ENCODE measurements around the gene AZU1.

AZU1 gene

DNA sequence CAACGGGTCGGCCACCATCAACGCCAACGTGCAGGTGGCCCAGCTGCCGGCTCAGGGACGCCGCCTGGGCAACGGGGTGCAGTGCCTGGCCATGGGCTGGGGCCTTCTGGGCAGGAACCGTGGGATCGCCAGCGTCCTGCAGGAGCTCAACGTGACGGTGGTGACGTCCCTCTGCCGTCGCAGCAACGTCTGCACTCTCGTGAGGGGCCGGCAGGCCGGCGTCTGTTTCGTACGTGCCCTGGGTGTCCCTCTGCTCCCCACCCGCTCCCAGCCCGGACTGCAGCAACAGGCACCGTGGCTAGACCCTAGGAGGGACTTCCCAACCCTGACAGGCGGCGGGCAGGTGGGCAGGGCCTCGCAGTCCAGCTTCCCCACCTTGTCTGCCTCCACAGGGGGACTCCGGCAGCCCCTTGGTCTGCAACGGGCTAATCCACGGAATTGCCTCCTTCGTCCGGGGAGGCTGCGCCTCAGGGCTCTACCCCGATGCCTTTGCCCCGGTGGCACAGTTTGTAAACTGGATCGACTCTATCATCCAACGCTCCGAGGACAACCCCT, 28.0 kb downstream of the AZU1 start:
- H3K4me2 ChIP-seq (ENCODE audit: insufficient read depth, low read length): no peak overlapping the region
- no peak overlapping the region for H2AFZ ChIP-seq (ENCODE audit: low read depth, low read length)
- H3K36me3 ChIP-seq (ENCODE audit: insufficient read depth, low read length): no peaks in the 10 kb centered on the region
- no peaks in the 10 kb centered on the region for H3K27me3 ChIP-seq (ENCODE audit: insufficient read depth, low read length, poor library complexity)
- ATAC-seq (ENCODE audit: insufficient read depth, low read depth) (no peak), DNase-seq (no peak)
- H4K20me1 ChIP-seq (ENCODE audit: insufficient read depth, low read length): no peaks in the 10 kb centered on the region
- no peak overlapping the region for H3K9ac ChIP-seq (ENCODE audit: low read depth, low read length)
- TF ChIP-seq CTCF (IDR thresholded peaks at IDR 0.05; ENCODE audit: borderline replicate concordance, extremely low read depth, low read length, poor library complexity, severe bottlenecking): no peak
- no peak for TF ChIP-seq EZH2 (IDR thresholded peaks at IDR 0.05; ENCODE audit: borderline replicate concordance, low read depth, low read length, severe bottlenecking)
- H3K9me3 ChIP-seq (ENCODE audit: insufficient read depth, low read length, severe bottlenecking): no peaks in the 10 kb centered on the region
- no peak overlapping the region for H3K4me3 ChIP-seq (ENCODE audit: low read depth in 1 of 2, low read length in 2 of 2)
- H3K4me1 ChIP-seq (ENCODE audit: insufficient read depth, low read length): no peaks in the 10 kb centered on the region
- no peak overlapping the region for H3K27ac ChIP-seq (ENCODE audit: low read length)
- no peaks in the 10 kb centered on the region for H3K79me2 ChIP-seq (ENCODE audit: insufficient read depth, low read length)

GRCh38 chr19:858284-858683, 30.6 kb downstream of the AZU1 start:
- Histone ChIP-seq H3K9ac (ENCODE audit: low read depth, low read length) (no peak overlapping the region), H3K9me3 (ENCODE audit: insufficient read depth, low read length, severe bottlenecking) (no peaks in the 10 kb centered on the region), H4K20me1 (ENCODE audit: insufficient read depth, low read length) (no peaks in the 10 kb centered on the region), H2AFZ (ENCODE audit: low read depth, low read length) (no peak overlapping the region), H3K27ac (ENCODE audit: low read length) (no peak overlapping the region), H3K79me2 (ENCODE audit: insufficient read depth, low read length) (no peaks in the 10 kb centered on the region), H3K36me3 (ENCODE audit: insufficient read depth, low read length) (no peaks in the 10 kb centered on the region), H3K4me1 (ENCODE audit: insufficient read depth, low read length) (no peaks in the 10 kb centered on the region), H3K4me3 (ENCODE audit: low read depth in 1 of 2, low read length in 2 of 2) (no peak overlapping the region), H3K27me3 (ENCODE audit: insufficient read depth, low read length, poor library complexity) (no peaks in the 10 kb centered on the region), H3K4me2 (ENCODE audit: insufficient read depth, low read length) (no peak overlapping the region)
- no peak for TF ChIP-seq CTCF (IDR thresholded peaks at IDR 0.05; ENCODE audit: borderline replicate concordance, extremely low read depth, low read length, poor library complexity, severe bottlenecking)
- no peak for TF ChIP-seq EZH2 (IDR thresholded peaks at IDR 0.05; ENCODE audit: borderline replicate concordance, low read depth, low read length, severe bottlenecking)
- no peak for ATAC-seq (ENCODE audit: insufficient read depth, low read depth)
- DNase-seq: no peak

DNA sequence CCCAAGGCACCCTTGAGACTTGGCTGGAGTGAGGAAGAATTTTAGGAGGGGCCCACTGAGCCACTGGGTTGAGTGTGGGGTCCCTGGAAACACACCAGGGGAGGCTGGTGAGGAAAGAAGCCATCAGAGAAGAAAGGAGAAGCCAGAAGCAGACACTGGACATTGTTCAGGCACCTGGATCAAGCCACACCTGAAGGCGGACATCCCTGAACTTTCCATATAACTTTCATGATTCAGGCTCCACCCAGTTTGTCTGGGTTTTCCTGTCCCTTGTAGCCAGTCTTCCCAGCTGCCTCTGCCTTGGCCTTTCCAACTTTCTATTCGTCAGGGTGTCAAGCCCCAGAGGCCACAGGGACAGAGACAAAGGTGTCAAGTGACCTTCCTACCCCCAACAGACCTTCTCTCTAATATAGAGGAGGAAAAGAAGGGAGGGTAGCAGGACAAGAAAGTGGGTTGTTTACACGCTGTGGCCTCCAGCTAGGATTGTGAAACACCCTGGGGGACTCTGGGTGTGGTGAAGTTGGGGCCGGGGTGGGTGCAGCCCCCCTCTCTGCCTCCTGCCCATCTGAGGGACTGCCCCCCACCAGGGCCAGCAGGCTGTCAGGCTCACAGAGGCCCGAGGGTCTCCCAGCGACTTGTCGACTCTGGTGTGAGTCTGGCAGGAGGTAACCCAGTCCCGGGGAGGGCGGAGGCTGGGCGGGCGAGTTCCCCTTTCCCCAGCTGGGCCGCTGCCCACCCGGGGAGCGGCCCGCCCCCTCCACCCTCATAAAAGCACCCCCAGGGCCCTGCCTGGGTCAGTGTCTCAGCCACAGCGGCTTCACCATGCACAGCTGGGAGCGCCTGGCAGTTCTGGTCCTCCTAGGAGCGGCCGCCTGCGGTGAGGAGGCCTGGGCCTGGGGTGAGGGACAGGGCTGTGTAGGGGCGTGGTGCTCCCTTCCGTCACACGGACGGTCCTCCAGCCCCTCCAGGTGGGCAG, 31.5 kb downstream of the AZU1 start, which contains the start of gene CFD:
CFD (plus strand) TSS at position 797 of the 976 bp plus-strand sequence; CDS start at position 823, 26 bp downstream.
- no peaks in the 10 kb centered on the region for H3K27me3 ChIP-seq (ENCODE audit: insufficient read depth, low read length, poor library complexity)
- H3K9me3 ChIP-seq (ENCODE audit: insufficient read depth, low read length, severe bottlenecking): no peaks in the 10 kb centered on the region
- ATAC-seq (ENCODE audit: insufficient read depth, low read depth) (no peak), DNase-seq (no peak)
- H4K20me1 ChIP-seq (ENCODE audit: insufficient read depth, low read length): peaks cover 2% of the 10 kb centered on the region; the same call in 1 of the 2 replicates
- H3K36me3 ChIP-seq (ENCODE audit: insufficient read depth, low read length): no peaks in the 10 kb centered on the region
- no peak within 1 kb of the TSS for H3K4me2 ChIP-seq (ENCODE audit: insufficient read depth, low read length)
- no peak within 1 kb of the TSS for H2AFZ ChIP-seq (ENCODE audit: low read depth, low read length)
- no peak within 1 kb of the TSS for H3K27ac ChIP-seq (ENCODE audit: low read length)
- no peaks in the 10 kb centered on the region for H3K79me2 ChIP-seq (ENCODE audit: insufficient read depth, low read length)
- H3K4me3 ChIP-seq (ENCODE audit: low read depth in 1 of 2, low read length in 2 of 2): no peak within 1 kb of the TSS
- TF ChIP-seq EZH2 (IDR thresholded peaks at IDR 0.05; ENCODE audit: borderline replicate concordance, low read depth, low read length, severe bottlenecking) (no peak), CTCF (IDR thresholded peaks at IDR 0.05; ENCODE audit: borderline replicate concordance, extremely low read depth, low read length, poor library complexity, severe bottlenecking) (no peak)
- H3K4me1 ChIP-seq (ENCODE audit: insufficient read depth, low read length): peaks cover 3% of the 10 kb centered on the region
- no peak within 1 kb of the TSS for H3K9ac ChIP-seq (ENCODE audit: low read depth, low read length)

All from DND-41 (cell line).